ENCODE data around the gene ANTXR1.

DNA sequence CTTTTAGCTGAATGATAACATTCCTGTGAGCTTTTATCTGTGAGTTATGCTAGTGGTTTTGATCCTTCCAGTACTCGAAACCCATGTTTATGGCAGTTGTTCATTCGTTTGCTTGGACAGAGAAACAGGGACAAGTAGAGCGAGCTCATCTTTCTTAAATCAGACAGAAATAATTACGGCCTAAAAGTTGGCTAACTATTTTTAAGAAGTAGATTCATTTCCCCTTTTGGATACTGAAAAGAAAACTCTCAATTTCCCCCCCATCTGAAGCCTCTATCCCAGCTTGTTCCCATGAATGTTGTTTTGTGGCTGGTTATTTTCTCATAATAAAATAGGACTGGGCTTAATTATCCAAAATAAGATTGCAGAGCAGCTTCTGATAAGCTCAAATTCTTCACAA is 67.1 kb downstream of the ANTXR1 start:
- TF ChIP-seq, protein P1, sequence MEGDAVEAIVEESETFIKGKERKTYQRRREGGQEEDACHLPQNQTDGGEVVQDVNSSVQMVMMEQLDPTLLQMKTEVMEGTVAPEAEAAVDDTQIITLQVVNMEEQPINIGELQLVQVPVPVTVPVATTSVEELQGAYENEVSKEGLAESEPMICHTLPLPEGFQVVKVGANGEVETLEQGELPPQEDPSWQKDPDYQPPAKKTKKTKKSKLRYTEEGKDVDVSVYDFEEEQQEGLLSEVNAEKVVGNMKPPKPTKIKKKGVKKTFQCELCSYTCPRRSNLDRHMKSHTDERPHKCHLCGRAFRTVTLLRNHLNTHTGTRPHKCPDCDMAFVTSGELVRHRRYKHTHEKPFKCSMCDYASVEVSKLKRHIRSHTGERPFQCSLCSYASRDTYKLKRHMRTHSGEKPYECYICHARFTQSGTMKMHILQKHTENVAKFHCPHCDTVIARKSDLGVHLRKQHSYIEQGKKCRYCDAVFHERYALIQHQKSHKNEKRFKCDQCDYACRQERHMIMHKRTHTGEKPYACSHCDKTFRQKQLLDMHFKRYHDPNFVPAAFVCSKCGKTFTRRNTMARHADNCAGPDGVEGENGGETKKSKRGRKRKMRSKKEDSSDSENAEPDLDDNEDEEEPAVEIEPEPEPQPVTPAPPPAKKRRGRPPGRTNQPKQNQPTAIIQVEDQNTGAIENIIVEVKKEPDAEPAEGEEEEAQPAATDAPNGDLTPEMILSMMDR (IDR thresholded peaks at IDR 0.05): no peak
- TF ChIP-seq EP300 (IDR thresholded peaks at IDR 0.05; ENCODE audit: low read depth): no peak
- no peak for TF ChIP-seq POLR2A (IDR thresholded peaks at IDR 0.05)
- no peak for TF ChIP-seq POLR2AphosphoS5 (IDR thresholded peaks at IDR 0.05)
